Karpas-422 (cell line): ENCODE measurements around the gene VPS37D. TPM values are rescaled to one million over a fixed set of nuclear protein-coding genes. Genes with fewer than 3 reads are reported as not detected.
"Not testable (repeated sequence)": the region's sequence is repeated elsewhere in the genome, so short reads cannot be mapped to it uniquely, and the experiment has no call there.

Experiments used
- DNase-seq: peaks from one replicate; pipeline ENCODE4 v3.0.0-alpha.2; 2015
- H2AFZ ChIP-seq: fragments of 200-600 bp; sonication (generic); 2 replicates; pipeline ENCODE4 v1.6.1; 2014; ENCODE audit warnings: antibody characterized with exemption, low read length, mixed read lengths
- H3K27ac ChIP-seq: fragments of 200-600 bp; sonication (generic); 2 replicates; pipeline ENCODE4 v1.5.1; 2014; ENCODE audit warnings: mild to moderate bottlenecking, low read length, moderate library complexity
- H3K27me3 ChIP-seq: fragments of 200-600 bp; sonication (generic); 2 replicates; pipeline ENCODE4 v1.6.1; 2014; ENCODE audit warnings: low read length, mixed read lengths
- H3K36me3 ChIP-seq: fragments of 200-600 bp; sonication (generic); 2 replicates; pipeline ENCODE4 v1.6.1; 2014; ENCODE audit warnings: low read length, mixed read lengths; ENCODE audit not compliant: insufficient read depth
- H3K4me1 ChIP-seq: fragments of 200-600 bp; sonication (generic); 2 replicates; pipeline ENCODE4 v1.6.1; 2014; ENCODE audit warnings: mild to moderate bottlenecking, low read length, mixed read lengths
- H3K4me2 ChIP-seq: fragments of 200-600 bp; sonication (generic); 2 replicates; pipeline ENCODE4 v1.6.1; 2014; ENCODE audit warnings: low read length, low read depth, mild to moderate bottlenecking; ENCODE audit not compliant: poor library complexity, severe bottlenecking
- H3K4me3 ChIP-seq: fragments of 200-600 bp; sonication (generic); 2 replicates; pipeline ENCODE4 v1.5.1; 2014; ENCODE audit warnings: mild to moderate bottlenecking, antibody characterized with exemption, low read length, mixed read lengths
- H3K79me2 ChIP-seq: fragments of 200-600 bp; sonication (generic); 2 replicates; pipeline ENCODE4 v1.6.1; 2014; ENCODE audit warnings: mild to moderate bottlenecking, low read length, mixed read lengths
- H3K9ac ChIP-seq: fragments of 200-600 bp; sonication (generic); 2 replicates; pipeline ENCODE4 v1.6.0; 2014; ENCODE audit warnings: low read length
- H3K9me2 ChIP-seq: fragments of 200-600 bp; sonication (generic), shearing (Covaris generic); replicated peaks from 2 replicates; pipeline ENCODE4 v1.6.0; 2014; ENCODE audit warnings: mild to moderate bottlenecking, low read length, moderate library complexity; ENCODE audit not compliant: insufficient read depth
- H3K9me3 ChIP-seq: fragments of 300-700, 200-600 bp; sonication (generic); 2 replicates; pipeline ENCODE4 v1.6.1; 2014; ENCODE audit warnings: low read length, mixed read lengths
- H4K20me1 ChIP-seq: fragments of 200-600 bp; sonication (generic); 2 replicates; pipeline ENCODE4 v1.6.1; 2014; ENCODE audit warnings: mild to moderate bottlenecking, antibody characterized with exemption, low read length, low read depth; ENCODE audit not compliant: insufficient read depth
- total RNA-seq: library from RNA; depleted of rRNA; stranded (reverse); fragments of >200 nt; shearing (Covaris generic); gene quantifications from 2 replicates; pipeline ENCODE4 v1.2.3, GENCODE V29; 2014; ENCODE audit warnings: low replicate concordance

The VPS37D gene
- total RNA-seq, 1 experiment from 2014 or later: not detected

GRCh38 chr7:73668886-73669230, 1.2 kb downstream of the VPS37D start:
- Histone ChIP-seq H3K4me3 (no peak overlapping the region), H3K9me3 (no peaks in the 10 kb centered on the region), H3K36me3 (no peaks in the 10 kb centered on the region), H3K4me1 (peaks cover 2% of the 10 kb centered on the region; the same call in 1 of the 2 replicates), H3K27me3 (no peaks in the 10 kb centered on the region), H4K20me1 (no peaks in the 10 kb centered on the region), H3K79me2 (no peaks in the 10 kb centered on the region), H2AFZ (no peak overlapping the region), H3K9me2 (no peaks in the 10 kb centered on the region), H3K9ac (no peak overlapping the region), H3K4me2 (no peak overlapping the region), H3K27ac (no peak overlapping the region)
- DNase-seq: no peak

GRCh38 chr7:73669288-73669701, 1.7 kb downstream of the VPS37D start:
- H3K9me3 ChIP-seq: no peaks in the 10 kb centered on the region
- no peaks in the 10 kb centered on the region for H4K20me1 ChIP-seq
- no peaks in the 10 kb centered on the region for H3K36me3 ChIP-seq
- H3K27ac ChIP-seq: no peak overlapping the region
- no peak for DNase-seq
- H2AFZ ChIP-seq: no peak overlapping the region
- H3K4me3 ChIP-seq: no peak overlapping the region
- no peak overlapping the region for H3K9ac ChIP-seq
- no peaks in the 10 kb centered on the region for H3K79me2 ChIP-seq
- H3K4me2 ChIP-seq: no peak overlapping the region
- H3K27me3 ChIP-seq: no peaks in the 10 kb centered on the region
- peaks cover 2% of the 10 kb centered on the region; the same call in 1 of the 2 replicates for H3K4me1 ChIP-seq
- H3K9me2 ChIP-seq: no peaks in the 10 kb centered on the region

- Histone ChIP-seq H3K9me3 (no peaks in the 10 kb centered on the region), H3K4me1 (peaks cover 2% of the 10 kb centered on the region; the same call in 1 of the 2 replicates), H3K9me2 (no peaks in the 10 kb centered on the region), H3K27ac (no peak overlapping the region), H3K36me3 (no peaks in the 10 kb centered on the region), H2AFZ (no peak overlapping the region), H3K4me3 (no peak overlapping the region), H4K20me1 (no peaks in the 10 kb centered on the region), H3K27me3 (no peaks in the 10 kb centered on the region), H3K4me2 (no peak overlapping the region), H3K79me2 (no peaks in the 10 kb centered on the region), H3K9ac (no peak overlapping the region)
- DNase-seq: no peak
These were observed 2.3 kb downstream of the VPS37D start for GRCh38 chr7:73669858-73670385.

GRCh38 chr7:73671322-73671661, 3.7 kb downstream of the VPS37D start:
- no peak overlapping the region for H2AFZ ChIP-seq

GRCh38 chr7:73671857-73672445, 4.3 kb downstream of the VPS37D start:
- H3K27ac ChIP-seq: no peak overlapping the region
- no peaks in the 10 kb centered on the region for H3K9me3 ChIP-seq
- H3K4me3 ChIP-seq: no peak overlapping the region
- H3K9ac ChIP-seq: no peak overlapping the region
- no peaks in the 10 kb centered on the region for H3K27me3 ChIP-seq
- no peak overlapping the region for H2AFZ ChIP-seq
- H3K79me2 ChIP-seq: no peaks in the 10 kb centered on the region
- H3K9me2 ChIP-seq: no peaks in the 10 kb centered on the region
- no peak overlapping the region for H3K4me2 ChIP-seq
- H3K36me3 ChIP-seq: no peaks in the 10 kb centered on the region
- H4K20me1 ChIP-seq: no peaks in the 10 kb centered on the region
- no peak for DNase-seq
- H3K4me1 ChIP-seq: peaks cover 2% of the 10 kb centered on the region; the same call in 1 of the 2 replicates

More at GRCh38 chr7:73671322-73671661, 3.7 kb downstream of the VPS37D start:
- H3K4me3 ChIP-seq: no peak overlapping the region
- no peak overlapping the region for H3K27ac ChIP-seq
- H4K20me1 ChIP-seq: no peaks in the 10 kb centered on the region
- no peaks in the 10 kb centered on the region for H3K27me3 ChIP-seq
- peaks cover 2% of the 10 kb centered on the region; the same call in 1 of the 2 replicates for H3K4me1 ChIP-seq
- no peak for DNase-seq
- H3K4me2 ChIP-seq: no peak overlapping the region
- H3K9ac ChIP-seq: no peak overlapping the region
- no peaks in the 10 kb centered on the region for H3K79me2 ChIP-seq
- no peaks in the 10 kb centered on the region for H3K9me3 ChIP-seq
- no peaks in the 10 kb centered on the region for H3K36me3 ChIP-seq
- H3K9me2 ChIP-seq: no peaks in the 10 kb centered on the region

GRCh38 chr7:73674468-73675124, 7.0 kb downstream of the VPS37D start:
- H3K79me2 ChIP-seq: no peaks in the 10 kb centered on the region
- H3K4me3 ChIP-seq: no peak overlapping the region
- no peak overlapping the region for H3K27ac ChIP-seq
- no peaks in the 10 kb centered on the region for H3K36me3 ChIP-seq
- H3K4me1 ChIP-seq: no peaks in the 10 kb centered on the region
- H3K9me3 ChIP-seq: no peaks in the 10 kb centered on the region
- no peak overlapping the region for H2AFZ ChIP-seq
- no peak overlapping the region for H3K9ac ChIP-seq
- H3K4me2 ChIP-seq: no peak overlapping the region
- H3K27me3 ChIP-seq: no peaks in the 10 kb centered on the region
- H3K9me2 ChIP-seq: no peaks in the 10 kb centered on the region
- no peak for DNase-seq
- no peaks in the 10 kb centered on the region; the same call in 1 of the 2 replicates for H4K20me1 ChIP-seq

GRCh38 chr7:73676062-73676461, 8.4 kb downstream of the VPS37D start:
- H3K27ac ChIP-seq, H3K9me3 ChIP-seq, H3K36me3 ChIP-seq, H3K79me2 ChIP-seq, H3K9ac ChIP-seq, H3K27me3 ChIP-seq, H4K20me1 ChIP-seq, H3K4me3 ChIP-seq, H2AFZ ChIP-seq, H3K9me2 ChIP-seq, DNase-seq, H3K4me1 ChIP-seq, H3K4me2 ChIP-seq: not testable (repeated sequence)

GRCh38 chr7:73678862-73679261, 11.2 kb downstream of the VPS37D start:
- Histone ChIP-seq H3K27ac (no peak overlapping the region), H3K27me3 (no peaks in the 10 kb centered on the region), H3K36me3 (no peaks in the 10 kb centered on the region), H3K9me3 (no peaks in the 10 kb centered on the region), H3K79me2 (peaks cover 31% of the 10 kb centered on the region), H3K4me2 (no peak overlapping the region), H4K20me1 (no peaks in the 10 kb centered on the region; the same call in 1 of the 2 replicates), H2AFZ (no peak overlapping the region), H3K9ac (no peak overlapping the region), H3K9me2 (no peaks in the 10 kb centered on the region), H3K4me1 (peaks cover 14% of the 10 kb centered on the region), H3K4me3 (no peak overlapping the region)
- no peak for DNase-seq
